CMK (cell line): Measurements from ENCODE around the gene KBTBD12.

Experiments used
- DNase-seq: peaks from one replicate; pipeline ENCODE4 v3.0.0-alpha.2; 2010; ENCODE audit warnings: low read depth

KBTBD12 gene

GRCh38 chr3:127985655-127986225, 70.7 kb downstream of the KBTBD12 start:
- no peak for DNase-seq

GRCh38 chr3:127986803-127987202, 71.8 kb downstream of the KBTBD12 start:
- no peak for DNase-seq

- no peak for DNase-seq
These were observed 72.4 kb downstream of the KBTBD12 start for GRCh38 chr3:127987309-127987995.

- no peak for DNase-seq
These were observed 73.9 kb downstream of the KBTBD12 start for GRCh38 chr3:127988770-127989557.

- DNase-seq = no peak
These were observed 75.0 kb downstream of the KBTBD12 start for GRCh38 chr3:127990051-127990450.

DNA sequence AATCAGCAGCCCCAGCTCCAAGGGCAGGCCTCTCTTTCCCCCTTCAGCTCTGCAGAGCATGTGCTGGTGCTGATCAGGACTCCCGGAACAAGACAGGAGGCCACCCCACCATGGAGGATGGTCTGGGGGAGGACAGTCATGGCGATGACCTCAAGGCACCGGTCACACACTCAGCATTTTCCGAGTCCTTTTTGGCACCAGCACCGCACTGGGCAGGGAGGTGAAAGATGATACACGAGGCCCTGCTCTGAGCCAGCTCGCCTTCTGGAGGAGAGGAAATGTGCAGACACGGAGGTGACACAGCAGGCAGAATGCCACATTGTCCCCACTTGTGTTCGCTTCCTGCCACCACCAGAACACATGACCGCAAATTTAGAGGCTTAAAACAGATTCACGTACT, 75.4 kb downstream of the KBTBD12 start:
- no peak for DNase-seq

DNA sequence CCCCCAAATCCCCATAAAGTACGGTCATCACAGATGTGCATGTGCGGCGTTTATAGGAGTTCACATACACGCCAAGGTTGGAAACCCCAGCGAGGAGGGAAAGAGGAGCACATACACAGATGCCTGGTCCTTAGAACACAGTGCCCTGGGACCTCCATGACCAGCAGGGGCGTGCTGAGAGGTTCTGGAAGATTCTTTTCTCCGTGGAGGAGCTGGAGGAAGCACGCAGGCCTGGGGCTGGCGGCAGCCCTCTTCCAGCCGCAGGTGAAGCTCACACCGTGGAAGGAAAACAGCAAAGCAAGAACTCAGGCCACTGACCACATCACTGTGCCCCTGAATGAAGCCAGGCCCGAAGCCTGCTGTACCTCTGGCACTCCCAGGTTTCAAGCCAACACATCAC, 76.2 kb downstream of the KBTBD12 start:
- DNase-seq = no peak

DNA sequence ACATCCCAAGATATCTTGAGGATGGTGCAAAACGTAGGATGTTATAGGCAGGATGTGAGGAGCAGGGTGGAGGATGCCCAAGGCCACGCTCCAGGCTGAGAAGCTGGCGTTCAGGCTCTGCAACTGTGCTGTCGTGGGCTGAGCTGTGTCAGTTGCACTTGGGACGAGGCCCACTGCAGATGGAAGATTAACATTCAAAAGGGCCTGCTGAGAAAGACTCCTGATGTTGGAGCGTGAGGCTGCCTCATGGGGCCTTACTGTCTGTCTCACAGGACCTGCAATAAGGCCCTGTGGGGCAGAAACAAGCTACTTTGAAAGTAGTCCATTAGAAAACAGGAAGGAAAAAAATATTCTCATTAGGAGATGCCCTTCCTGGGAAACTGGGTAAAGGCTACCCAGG, 76.6 kb downstream of the KBTBD12 start:
- DNase-seq = no peak

GRCh38 chr3:127992127-127992526, 77.1 kb downstream of the KBTBD12 start:
- DNase-seq = no peak

DNA sequence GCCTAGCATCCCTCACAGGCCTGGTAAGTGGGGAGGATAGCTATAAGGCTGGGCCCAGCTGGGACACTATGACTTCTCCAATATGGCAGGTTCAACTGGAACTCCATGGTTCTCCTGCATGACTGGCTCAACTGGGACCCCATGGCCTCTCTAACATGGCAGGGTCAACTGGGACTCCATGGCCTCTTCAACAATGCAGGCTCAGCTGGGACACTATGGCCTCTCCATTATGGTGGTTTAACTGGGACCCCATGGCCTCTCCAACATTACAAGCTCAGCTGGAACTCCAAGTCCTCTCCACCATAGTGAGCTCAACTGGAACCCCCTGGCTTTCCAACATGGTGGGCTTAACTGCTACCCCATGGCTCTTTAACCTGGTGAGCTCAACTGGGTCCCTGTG, 79.0 kb downstream of the KBTBD12 start:
- DNase-seq = no peak

DNA sequence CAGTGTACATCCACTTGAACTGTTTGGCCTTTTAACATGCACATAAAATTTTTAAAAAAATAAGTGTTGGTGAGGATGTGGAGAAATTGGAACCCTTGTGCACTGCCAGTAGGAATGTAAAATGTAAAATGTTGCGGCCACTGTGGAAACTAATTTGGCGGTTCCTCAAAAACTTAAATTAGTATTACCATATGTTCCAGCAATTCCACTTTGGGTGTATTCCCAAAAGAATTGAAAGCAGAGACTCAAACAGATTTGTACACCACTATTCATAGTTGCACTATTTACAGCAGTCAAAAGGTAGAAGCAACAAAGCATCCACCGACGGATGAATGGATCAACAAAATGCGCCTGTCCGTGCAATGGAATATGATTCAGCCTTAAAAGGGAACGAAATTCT, 82.0 kb downstream of the KBTBD12 start:
- no peak for DNase-seq

DNA sequence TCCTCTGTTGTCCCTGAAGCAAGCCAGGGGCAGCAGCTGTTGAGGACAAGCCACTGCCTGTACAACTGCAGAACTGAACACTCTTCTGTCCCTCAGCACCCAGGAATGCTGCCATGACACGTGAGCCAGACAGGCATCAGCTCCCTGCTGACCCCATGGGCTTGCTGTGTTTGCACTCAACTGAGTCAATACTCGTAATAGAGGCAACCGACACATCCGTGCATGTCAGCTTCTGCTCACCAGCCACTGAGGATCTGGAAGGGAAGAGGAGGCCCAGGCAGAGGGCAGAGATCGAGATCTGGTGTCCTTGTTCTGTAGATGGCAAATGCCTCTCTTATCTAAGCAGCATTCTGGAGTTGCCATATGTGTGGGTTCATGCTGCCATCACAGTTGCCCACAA, 82.9 kb downstream of the KBTBD12 start:
- no peak for DNase-seq

DNA sequence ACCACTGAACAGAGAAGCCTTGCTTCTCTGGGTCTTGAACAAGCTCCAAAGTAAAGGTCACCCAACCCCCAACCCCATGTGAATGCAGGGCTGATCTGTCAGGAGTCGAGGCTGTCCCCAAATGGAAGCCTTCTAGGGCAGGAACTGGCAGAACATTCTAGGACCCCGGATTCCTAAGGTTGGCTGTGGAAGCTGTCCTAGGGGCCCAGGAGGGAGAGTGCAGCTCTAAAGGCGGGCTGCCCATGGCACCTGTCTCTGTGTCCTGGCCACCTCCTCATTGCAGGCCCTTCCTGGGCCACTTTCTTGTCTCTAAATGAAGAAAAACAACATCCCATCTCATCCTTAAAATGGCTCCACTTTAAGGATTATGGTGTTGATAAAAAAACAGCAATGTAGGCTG, 83.6 kb downstream of the KBTBD12 start:
- DNase-seq = no peak

DNA sequence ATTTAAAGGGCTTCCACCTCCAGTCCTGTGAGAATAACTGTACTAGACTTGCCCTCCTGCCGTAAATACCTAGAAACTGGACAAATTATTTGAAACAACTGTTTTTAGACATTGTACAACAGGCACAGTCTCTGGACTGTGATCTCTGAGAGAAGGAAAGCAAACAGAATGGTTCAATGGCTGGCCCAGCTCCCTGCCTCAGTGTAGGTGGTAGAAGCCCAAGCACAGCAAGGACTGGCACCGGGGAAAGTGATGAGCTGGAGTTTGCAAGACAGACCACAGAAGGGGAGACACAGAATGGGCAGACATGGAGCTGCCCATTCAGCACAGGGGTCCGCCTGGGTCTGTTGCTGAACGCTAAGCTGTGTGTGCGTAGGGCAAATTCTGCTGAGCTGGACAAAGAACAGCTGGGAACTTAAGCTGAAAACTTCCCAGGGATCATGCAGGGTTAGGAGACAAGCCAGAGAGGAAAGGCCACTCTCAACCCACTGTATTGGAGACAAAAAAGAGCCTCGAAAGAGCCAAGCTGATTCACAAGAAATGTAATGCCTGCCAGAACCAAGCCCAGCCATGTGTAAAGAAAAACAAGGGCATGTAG, 84.6 kb downstream of the KBTBD12 start:
- DNase-seq = no peak

DNA sequence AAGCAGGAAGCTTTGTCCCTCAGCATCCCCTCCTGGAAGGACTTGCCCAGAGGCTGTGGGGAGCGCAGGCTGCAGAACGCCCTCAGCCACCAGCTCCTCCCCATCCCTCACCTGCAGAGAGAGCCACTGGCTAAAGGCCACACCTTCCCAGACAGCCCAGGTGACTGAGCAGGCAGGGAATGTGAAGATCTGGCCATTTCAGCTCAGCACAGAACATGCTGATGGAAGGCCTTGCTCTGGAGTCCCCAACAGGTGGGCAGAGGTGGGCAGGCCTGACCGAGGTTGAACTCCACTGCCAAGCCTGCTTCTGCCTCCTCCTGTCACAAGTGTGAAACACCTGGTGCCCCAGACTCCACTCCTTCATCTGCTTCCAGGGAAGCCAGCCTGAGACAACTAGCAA, 86.5 kb downstream of the KBTBD12 start:
- DNase-seq = no peak

DNA sequence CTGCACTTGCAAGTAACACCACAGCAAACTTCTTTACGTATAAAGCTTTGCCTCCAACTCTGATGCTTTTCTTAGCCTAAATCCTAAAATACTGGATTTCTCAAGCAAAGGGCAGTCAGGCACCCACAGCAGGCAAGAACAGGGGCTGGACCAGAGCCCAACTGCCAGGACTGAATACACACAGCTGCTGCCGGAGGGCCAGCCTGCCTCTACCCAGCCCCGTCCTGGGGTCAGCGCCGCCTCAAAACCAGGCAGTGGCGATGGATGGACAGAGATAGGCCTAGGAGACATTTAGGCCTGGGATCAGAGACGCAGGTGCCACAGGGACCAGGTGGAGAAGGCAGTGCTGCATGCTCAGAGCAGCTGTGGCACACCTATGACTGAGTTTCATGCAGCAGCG, 89.6 kb downstream of the KBTBD12 start:
- DNase-seq = no peak

DNA sequence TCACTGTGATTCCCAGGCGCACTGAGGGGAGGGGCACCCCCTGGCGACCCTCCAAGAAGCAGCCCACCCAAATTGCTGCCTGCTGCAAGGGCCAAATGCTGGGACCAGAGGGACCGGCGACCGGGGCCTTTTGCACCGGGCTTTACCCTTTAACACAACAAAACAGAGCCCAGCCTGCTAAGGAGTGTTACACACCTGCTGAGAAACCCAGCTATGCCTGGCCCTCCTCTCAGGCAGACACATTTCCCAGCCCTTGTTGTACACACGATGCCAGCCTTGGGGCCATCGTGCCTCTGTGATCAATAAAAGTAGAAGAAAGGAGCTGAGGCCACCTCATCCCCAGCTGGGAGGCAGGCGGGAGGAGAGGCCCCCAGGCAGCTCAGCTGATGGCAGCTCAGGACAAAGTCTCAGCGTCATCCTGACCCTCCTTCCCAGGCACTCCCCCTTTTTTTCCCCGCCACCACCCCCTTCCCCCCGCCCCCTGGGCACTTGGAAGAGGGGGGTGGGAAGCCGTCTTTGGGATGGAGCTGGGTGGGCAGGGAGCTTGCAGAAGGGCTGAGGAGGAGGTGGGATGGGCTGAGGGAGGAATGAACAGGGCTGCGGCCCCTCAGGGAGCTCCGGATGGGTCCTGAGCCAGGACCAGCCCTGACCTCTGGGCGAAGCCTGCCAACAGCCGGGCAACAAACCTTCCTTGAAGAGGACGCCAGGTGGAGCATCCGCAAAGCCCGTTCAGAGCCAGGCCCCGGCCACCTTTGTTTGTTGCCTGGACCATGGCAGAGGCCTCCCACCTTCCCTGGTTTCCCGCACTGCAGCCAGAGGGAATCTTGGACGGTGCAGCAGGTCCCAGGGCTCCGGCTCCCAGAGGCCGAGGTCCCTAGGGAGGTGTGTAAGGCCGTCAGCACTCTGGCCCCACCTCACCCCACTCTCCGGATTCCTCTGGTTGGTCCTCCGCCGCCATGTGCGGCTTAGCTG, 91.3 kb downstream of the KBTBD12 start:
- DNase-seq = no peak

GRCh38 chr3:128007033-128007424, 92.0 kb downstream of the KBTBD12 start:
- no peak for DNase-seq

DNA sequence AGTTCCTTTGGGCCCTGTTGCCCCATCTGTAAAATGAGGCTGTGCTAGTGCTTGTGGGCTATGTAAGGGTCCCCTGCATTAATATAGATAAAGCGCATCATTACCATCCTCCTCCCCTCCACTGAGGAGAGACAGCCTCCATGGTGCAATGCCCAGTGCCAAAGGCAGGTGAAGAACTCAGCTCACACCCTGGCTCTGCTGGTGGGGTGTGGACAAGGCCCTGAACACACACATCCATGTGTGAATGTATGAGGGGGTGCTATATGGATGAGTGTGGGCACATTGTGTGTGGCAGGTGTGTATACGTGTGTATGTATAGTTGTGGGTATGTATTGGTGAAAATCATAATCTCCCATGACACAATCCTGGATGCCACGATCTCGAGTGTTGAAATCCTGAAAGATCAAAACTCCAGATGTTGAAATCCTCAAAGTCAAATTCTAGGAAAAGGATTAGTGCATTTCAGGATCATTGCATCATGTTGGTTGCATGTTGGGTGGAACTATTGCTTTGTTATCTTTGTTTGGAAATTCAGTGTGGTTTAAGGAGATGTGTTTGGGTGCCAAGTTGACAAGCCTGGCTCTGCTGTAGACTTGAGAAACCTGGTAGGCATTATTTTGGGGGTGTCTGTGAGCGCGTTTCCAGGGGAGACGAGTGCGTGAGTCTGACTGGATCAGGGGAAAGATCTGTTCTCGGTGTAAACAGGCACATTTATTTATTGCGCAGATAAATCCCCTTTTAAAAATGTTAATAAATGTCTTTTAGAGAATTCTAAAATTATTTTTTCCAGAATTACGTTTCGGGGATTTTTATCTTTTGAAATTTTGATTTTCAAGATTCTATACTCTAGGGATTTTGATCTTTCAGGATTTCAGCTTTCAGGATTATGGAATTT, 95.2 kb downstream of the KBTBD12 start:
- no peak for DNase-seq

DNA sequence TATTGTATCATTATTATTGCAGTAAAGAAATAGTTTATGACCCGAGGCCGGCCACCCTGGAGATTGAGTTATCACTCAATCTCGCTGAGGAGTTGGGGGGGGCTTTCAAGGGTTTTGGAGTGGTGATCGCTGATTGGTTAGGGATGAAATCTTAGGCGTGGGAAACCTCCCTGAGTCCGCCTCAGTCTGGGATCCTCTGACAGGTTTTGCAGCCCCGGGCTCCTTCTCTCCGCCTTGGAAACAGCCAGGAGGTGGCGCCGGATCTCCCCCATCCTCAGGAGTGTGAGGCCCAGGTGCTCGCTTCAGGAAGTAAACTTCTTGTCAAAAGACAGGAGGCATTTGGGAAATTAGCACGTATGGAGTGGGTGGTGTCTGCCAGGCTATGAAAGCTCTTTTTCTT, 96.1 kb downstream of the KBTBD12 start:
- no peak for DNase-seq

- DNase-seq = no peak
These were observed 97.0 kb downstream of the KBTBD12 start for GRCh38 chr3:128012050-128012449.
